ENCODE data around the gene ACTN4.

Gene ACTN4

DNA sequence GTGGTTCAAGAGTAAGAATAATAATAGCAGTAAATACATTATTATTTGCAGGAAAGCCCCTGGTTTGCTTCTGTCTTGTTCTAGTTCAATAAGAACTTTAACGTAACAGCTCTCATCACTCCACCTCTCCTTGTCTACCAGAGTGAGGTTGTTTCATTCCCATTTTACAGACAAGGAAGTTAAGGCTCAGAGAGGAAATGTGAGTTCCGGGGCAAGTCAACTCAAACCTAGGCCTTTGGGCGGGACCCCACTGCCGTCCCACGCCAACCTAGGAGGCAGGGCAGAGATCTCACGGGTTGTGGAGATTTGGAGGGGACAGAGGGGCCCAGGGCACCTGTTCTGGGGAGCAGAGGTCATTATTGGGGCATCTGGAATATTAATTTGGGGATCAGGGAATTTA lies 31.2 kb upstream of the ACTN4 start:
- Histone ChIP-seq H3K4me3 (ENCODE audit: low read depth, low read length) (no peak overlapping the region), H3K27me3 (no peaks in the 10 kb centered on the region), H3K36me3 (peaks cover 16% of the 10 kb centered on the region), H3K4me1 (no peaks in the 10 kb centered on the region), H3K9me3 (no peaks in the 10 kb centered on the region)
- TF ChIP-seq CTCF (IDR thresholded peaks at IDR 0.05; ENCODE audit: low read depth, low read length), result no peak
- no peak for DNase-seq

GRCh38 chr19:38617283-38617763 lies 30.1 kb upstream of the ACTN4 start:
- Histone ChIP-seq H3K4me3 (ENCODE audit: low read depth, low read length) (no peak overlapping the region), H3K27me3 (no peaks in the 10 kb centered on the region), H3K4me1 (no peaks in the 10 kb centered on the region), H3K36me3 (peaks cover 24% of the 10 kb centered on the region), H3K9me3 (no peaks in the 10 kb centered on the region)
- no peak for DNase-seq
- TF ChIP-seq CTCF (IDR thresholded peaks at IDR 0.05; ENCODE audit: low read depth, low read length), result no peak

DNA sequence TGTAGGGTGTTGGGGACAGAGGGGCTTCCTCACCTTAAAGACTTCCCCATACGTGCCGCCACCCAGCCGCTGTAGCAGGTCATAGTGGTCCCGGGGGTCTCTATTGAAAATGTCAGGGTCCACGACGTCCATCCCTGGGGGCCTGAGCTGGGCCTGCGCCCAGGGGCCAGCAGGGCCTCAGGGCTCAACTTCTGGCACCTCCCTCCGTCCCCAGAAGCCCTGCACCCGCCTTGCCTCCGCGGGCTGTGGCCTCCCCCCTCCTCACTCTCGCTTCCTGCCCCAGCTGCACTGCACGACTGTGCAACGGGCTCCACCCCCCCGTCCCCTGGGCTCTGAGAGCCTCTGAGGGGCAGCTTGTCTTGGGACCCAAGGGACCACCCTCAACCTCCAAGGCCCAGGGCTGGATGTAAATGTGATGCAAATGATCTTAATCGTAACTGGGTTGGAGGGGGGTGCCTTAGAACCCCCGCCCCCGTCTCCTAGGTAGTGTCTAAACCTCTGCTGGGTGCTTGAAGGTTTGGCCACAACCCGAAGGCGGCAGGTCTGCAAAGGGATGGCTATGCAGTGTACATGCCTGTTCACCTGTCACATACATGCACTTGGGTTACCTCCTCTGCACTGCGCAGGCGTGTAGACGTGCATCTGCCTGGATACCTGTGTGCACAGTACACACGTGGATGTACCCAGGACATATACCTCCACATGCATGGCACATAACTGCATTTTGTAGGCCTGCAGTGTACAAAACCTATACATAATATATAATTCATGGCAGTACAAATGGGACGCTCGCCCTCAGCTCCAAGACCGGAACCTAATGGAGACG lies 29.5 kb upstream of the ACTN4 start, which contains the start of gene MAP4K1:
TSS of gene MAP4K1 (minus strand) at position 190 of the 826 bp plus-strand sequence. CDS start at position 132, 58 bp downstream.
- Histone ChIP-seq H3K27me3 (no peaks in the 10 kb centered on the region), H3K4me1 (no peaks in the 10 kb centered on the region), H3K36me3 (peaks cover 31% of the 10 kb centered on the region), H3K9me3 (no peaks in the 10 kb centered on the region), H3K4me3 (ENCODE audit: low read depth, low read length) (peak within 1 kb of the TSS; percentile 97)
- no peak for DNase-seq
- no peak for TF ChIP-seq CTCF (IDR thresholded peaks at IDR 0.05; ENCODE audit: low read depth, low read length)

DNA sequence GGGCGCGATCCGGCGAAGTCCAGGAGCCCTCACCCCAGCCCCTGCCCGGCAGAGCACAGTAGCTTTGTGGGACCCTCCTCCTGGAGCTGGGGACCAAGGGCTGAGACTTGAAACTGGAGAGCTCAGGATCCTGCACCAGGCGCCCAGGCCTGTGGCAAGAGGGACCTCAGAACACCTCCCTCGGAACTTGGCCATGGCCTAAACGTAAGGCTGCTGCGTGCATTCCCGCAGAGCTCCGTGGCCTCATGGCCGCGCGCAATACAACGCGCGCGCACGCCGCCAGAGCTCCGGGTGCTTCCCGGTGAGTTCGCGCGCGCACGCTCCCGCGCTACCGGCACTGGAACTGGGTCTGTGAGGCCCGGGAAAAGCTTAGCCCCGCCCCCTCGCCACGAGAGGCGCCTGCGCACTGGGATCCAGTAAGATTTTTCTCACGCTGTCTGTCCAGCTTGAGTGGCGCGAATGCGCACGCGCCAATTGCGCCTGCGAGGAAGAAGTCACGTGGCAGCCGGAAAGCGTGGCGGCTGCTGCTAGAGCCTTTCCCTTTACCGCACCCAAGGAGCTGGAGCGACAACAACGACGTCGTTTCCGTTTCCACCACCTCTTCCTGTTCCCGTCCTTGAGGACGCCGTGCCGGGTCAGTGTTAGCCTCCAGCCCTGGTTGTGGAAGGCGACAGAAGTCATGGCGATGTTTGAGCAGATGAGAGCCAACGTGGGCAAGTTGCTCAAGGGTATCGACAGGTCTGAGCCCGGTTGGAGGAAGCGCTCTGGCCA lies 28.7 kb upstream of the ACTN4 start, which contains the start of gene EIF3K:
TSS of gene EIF3K (plus strand) at position 599 of the 771 bp plus-strand sequence. CDS start at position 680, 81 bp downstream.
- H3K36me3 ChIP-seq, result peaks cover 36% of the 10 kb centered on the region
- no peaks in the 10 kb centered on the region for H3K4me1 ChIP-seq
- H3K27me3 ChIP-seq, result no peaks in the 10 kb centered on the region
- H3K9me3 ChIP-seq, result no peaks in the 10 kb centered on the region
- DNase-seq, result peak; percentile 99
- no peak for TF ChIP-seq CTCF (IDR thresholded peaks at IDR 0.05; ENCODE audit: low read depth, low read length)
- H3K4me3 ChIP-seq (ENCODE audit: low read depth, low read length), result peak within 1 kb of the TSS; percentile 97

DNA sequence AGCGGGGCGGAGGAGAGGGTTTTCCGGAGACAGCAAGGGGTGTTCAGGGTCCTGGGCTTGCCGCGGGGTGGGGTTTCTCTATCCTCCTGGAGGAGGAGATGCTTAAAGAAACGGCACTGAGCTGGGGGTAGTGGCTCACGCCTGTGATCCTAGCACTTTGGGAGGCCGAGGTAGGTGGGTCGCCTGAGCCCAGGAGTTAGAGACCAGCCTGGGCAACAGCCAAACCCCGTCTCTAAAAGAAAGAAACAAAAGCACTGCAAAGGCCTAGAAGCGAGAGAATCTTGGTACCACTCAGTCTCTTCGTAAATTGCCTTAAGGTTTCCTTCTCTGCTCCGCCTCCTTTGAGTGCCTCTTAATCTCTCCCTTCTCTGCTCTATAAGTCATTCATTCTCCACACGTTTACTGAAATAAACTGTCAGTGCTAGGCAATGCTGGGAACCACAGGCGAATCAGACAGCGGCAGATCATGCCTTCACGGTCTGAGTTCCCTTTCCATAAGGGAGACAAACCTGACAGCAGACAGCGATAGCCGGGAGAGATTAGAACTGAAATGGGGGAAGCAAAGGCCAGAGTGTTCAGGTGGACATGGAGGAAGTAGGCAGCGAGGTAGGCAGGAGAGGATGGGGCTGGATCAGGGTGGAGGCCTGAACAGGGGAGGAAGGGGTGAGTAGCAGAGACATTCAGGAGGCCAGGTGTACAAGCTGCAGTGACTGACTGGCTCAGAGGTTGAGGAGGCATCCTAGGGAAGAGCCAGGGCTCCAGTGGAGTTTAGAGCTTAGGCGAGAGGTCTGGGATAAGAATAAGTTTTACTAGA lies 27.9 kb upstream of the ACTN4 start:
- DNase-seq, result no peak
- Histone ChIP-seq H3K27me3 (no peaks in the 10 kb centered on the region), H3K36me3 (peaks cover 44% of the 10 kb centered on the region), H3K9me3 (no peaks in the 10 kb centered on the region), H3K4me3 (ENCODE audit: low read depth, low read length) (peak overlapping the region; percentile 97), H3K4me1 (no peaks in the 10 kb centered on the region)
- no peak for TF ChIP-seq CTCF (IDR thresholded peaks at IDR 0.05; ENCODE audit: low read depth, low read length)

Data from BE2C (cell line).